HG02852 (cell line): ENCODE data around the gene RASSF5.
A peak's percentile ranks its signal among the peaks of the same experiment; 100 is the strongest.

ENCODE experiments used
- ATAC-seq: cut with Tn5 transposase; IDR thresholded peaks from one replicate; pipeline ENCODE4 v1.9.1; 2021; ENCODE audit warnings: mild to moderate bottlenecking, moderate library complexity; ENCODE audit not compliant: unreplicated experiment

The RASSF5 gene

DNA sequence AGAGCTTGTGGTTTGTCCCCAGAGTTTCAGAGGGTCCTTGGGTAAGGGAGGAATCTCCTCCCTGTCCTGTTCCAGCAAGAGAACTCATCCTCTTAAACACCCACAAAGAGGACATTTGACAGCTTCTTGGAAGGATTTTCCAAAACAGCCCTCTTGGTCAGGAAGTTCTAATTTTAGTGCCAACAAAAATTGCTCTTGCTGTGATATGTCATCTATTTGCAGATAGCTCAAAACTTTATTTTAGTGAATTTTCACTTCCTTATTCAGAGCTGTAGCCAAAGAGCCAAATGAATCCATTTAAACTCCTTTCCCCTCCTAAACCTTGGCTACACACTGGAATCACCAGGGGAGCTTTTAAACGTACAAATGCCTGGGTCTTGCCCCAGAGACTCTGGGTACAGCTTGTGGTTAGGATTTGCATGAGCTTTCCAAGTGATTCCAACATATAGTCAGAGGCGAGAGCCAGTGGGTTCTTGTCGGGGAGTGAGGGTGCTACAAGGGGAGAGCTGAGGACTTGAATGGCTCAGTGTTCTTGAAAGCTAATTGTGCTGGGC, 11.8 kb upstream of the RASSF5 start:
- ATAC-seq = peak; percentile 17

DNA sequence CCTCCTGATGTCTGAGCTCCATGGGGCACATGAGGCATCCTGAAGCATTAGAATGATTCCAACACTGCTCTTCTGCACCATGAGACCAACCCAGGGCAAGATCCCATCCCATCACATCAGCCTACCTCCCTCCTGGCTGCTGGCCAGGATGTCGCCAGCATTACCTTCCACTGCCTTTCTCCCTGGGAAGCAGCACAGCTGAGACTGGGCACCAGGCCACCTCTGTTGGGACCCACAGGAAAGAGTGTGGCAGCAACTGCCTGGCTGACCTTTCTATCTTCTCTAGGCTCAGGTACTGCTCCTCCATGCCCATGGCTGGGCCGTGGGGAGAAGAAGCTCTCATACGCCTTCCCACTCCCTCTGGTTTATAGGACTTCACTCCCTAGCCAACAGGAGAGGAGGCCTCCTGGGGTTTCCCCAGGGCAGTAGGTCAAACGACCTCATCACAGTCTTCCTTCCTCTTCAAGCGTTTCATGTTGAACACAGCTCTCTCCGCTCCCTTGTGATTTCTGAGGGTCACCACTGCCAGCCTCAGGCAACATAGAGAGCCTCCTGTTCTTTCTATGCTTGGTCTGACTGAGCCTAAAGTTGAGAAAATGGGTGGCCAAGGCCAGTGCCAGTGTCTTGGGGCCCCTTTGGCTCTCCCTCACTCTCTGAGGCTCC, 11.1 kb upstream of the RASSF5 start:
- ATAC-seq = peak; percentile 53

DNA sequence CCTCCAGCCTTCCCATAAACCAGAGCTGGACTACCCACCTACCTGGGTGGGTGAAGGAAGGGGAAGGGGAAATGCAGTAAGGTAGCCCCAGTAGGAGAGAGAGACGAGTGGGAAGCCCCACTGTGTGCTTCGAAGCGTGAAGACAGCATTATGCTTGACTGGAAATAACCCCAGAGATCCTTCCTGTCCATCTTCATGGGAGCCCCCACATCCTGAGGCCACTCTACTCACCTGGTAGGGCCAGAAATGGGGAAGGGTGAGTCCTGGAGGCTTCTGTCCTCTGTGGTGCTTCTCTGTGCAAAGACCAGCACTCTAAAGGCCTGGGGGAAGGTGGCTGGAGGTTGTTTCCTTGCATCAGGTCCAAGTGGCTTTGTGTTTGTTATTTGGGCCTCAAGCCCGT, 10.0 kb upstream of the RASSF5 start:
- ATAC-seq = no peak

DNA sequence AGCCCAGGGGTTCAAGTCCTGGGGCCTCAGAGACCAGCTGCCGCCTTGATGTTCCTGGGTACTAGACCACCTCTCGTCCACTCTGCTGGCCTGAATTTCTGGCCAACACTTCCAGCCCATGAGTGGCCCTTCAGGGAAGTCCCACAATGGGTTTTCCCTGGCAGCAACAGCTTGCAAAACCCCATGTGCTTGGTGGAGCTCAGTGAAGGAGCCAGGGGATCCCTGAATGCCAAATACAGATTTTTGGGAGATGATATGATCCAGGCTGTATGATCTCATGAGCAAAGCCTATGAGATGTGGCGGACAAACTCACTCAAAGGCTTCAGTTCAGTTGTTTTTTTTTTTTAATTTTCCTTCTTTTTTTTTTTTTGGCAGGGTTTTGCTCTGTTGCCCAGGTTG, 9.6 kb upstream of the RASSF5 start:
- no peak for ATAC-seq

DNA sequence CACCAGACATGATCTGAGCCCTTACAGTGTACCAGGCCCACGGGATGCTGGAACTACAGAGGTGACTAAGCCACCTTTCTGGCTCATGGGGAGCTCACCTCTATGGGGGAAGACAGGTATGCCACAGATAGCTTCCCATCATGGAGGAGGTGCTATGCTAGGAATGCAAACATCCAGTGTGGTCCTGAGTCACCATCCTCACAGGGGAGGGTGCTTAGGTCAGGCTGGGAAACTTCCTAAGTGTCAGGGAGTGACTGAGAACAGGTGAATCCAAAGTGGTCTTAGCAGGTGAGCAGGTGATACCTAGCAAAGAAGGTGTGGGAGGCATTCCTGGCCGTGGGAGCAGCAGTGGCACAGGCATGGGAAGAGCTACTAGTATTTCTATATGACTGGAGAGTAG, 8.6 kb upstream of the RASSF5 start:
- ATAC-seq = no peak

DNA sequence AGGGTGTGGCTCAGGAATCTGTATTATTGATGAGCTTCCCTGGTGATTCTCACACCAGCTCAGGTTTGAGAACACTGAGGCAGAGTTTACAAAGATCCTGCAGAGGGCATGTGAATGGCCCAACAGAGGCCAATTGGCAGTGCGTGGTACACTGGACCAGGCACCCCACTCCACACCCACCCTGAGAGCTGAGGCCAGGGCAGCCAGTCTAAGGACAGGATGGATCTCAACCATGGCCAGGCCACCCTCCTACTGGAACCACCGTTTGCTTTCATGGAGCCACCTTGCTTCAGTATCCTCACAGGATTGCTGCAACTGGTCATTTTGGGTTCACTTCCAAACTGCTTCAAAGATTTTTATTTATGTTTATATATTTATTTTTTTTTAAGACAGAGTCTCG, 7.3 kb upstream of the RASSF5 start:
- ATAC-seq = no peak

DNA sequence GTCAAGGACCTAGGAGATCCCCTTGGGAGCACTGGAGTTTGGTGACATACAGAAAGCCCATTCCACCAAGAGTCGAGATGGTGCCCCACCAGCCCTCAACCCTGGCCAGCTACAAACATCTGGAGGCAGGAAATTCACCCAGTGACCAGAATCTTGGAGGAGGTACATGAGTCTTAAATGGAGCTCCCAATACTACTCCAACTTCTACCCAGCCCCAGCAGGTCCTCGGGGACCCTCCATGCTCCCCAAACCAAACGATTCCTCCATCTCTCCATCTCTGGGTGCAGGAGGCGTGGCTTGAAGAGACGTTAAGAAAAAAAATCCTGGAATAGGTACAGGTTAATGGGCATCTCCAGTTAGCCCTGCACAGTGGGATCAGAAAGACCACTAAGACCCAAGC, 5.5 kb upstream of the RASSF5 start:
- no peak for ATAC-seq

DNA sequence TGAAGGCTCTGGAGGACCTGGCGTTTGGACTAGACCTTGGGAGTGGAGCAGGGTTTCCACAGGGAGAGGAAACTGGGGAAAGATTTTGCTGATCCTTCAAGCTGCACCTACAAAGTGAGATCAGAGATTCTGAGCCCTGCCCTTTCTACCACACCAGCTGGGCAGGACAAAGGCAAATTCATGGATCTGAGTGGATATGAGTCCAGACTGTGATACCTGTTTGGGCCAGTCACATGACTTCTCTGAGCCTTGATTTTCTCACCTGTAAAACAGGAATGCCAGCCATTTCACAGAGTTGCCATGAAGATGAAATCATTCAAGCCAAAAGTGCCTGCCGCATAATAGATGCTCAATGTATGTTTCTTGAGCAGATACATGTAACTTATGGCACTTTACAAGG, 4.9 kb upstream of the RASSF5 start:
- no peak for ATAC-seq

DNA sequence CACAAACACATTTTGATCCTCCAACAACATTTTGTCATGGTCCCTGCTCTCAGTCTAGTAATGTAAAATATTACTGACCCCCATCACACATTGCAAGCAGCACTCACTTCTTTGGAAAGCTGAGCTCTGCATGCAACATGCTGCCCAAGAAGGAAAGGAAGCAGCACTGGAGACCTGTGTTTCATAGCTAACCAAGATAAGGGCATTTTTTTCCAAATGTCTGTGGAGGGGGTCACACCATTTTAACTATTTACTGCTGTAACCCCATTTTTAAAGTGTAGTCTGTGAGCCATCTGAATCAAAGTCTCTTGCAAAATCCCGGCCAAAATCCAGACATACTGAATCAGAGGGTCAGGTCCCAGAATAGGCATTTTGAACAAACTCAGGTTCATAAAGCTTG, 4.5 kb upstream of the RASSF5 start:
- no peak for ATAC-seq

DNA sequence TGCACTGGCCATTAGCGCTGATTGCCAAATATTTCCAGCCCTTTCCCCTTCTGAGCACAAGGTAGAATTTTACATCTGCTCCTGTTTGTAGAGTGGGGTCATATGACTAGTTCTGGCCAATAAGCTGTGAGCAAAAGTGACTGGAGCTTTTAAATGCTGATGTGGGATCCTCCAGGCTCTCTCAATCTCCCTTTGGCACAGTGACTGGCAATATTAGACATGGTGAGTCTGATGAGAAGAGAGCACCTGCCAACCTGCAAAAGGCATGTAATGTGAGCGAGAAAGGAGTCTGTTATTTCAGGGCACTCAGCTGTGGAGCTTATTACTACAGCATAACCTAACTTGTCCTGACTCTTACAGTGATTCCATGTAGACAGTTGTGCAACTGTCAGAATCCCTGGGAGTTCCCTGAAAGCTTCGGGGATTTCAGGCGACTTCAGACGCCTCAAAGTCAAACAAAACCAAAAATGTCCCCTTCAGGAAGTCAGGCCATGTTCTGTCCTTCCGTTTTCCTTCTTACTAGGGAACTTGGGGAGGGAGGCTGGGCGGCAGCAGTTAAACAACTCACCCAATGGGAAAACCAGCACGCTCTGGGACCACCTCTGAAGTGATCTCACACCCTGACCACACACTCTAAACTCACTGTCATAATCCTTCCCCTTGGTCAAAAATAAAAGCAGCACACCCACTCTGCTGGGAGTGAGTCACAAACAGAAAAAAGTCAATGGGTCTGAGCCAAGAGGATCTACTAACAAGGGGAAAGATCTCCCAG, 3.6 kb upstream of the RASSF5 start:
- peak; percentile 68 for ATAC-seq

DNA sequence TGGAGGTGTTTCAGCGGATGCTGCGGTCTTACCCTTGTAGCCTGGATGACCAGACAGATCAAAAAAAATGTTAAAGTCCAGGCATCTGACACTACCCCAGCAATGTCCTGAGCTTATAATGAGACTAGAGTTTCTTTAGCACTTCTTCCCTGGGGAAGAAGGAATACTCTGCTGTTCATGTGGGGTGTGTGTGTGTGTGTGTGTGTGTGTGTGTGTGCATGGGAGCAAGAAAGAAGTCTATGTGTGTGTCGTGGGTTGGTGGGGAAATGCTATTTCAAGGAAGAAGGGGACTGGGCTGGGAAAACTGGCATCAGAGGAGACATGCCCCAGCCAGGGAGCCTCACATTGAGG, 3.0 kb upstream of the RASSF5 start:
- ATAC-seq = no peak

DNA sequence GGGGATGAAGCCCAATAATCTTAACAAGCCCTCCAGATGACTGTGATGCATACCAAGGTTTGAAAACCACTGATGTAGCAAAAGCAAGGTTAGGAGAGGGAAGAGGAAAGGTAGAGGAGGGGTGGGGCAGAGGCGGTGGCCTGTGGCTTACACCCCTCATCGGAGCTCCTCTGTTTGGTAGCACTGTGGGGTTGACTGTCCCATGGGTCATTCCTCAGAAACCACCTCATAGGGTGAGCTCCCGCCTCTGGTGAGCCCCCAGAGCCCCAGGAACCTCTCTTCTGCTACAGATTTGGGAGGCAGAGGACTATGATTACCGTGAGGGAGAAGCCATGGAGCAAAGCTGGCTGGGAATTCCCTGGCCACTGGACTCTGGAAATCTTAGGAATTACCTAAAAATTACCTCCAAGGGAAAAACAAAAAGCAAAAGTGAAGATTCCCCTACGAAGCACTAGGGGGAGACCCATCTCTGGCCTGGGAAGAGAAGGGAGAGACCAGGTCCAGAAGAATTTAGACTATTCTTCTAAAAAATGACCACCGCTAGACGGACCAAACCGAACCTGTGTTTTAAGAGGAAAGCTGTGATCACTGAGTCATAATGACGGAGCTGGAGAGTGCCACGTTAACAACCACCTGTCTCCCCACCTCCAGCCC, 1.5 kb upstream of the RASSF5 start:
- no peak for ATAC-seq

DNA sequence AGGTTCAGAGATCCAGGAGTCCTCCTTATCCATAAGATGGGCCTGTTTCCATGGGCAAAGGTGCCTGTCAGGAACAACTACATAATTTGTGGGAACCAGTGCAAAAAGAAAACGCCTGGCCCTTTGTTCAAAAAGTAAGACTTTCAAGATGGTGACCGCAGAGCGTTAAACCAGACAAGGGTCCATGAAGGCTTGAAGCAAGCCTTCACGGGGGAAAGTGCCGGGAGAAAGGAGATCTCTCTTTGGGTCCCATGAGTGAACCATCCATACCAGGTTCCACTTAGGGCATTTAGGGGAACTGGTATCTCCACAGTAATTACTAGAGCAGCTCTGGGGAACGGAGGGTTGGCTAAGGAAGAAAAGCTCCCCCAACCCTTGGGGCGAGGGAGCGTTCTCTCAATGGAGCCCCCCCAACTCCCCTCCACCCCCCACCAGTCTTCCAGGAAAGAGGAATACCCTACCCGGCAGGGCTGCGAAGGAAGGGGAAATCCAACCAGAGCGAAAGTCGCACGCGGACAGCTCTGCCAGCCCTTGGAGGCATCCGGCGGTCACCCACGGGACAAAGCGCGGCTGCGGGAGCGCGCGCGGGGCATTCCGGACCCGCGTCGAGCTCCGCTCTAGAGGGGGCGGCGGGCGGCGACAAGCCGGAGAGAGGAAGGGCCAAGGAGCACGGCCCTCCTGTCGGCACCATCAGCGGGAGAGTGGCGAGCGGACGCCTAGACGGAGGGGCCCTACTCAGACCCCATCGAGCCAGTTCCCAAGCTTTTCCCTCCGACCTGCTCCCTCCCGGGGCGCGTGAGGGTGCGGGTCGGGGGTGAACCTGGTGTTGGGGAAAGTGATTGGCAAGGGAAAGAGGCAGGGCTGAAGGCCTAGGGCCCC, 687 bp upstream of the RASSF5 start:
- peak; percentile 18 for ATAC-seq

DNA sequence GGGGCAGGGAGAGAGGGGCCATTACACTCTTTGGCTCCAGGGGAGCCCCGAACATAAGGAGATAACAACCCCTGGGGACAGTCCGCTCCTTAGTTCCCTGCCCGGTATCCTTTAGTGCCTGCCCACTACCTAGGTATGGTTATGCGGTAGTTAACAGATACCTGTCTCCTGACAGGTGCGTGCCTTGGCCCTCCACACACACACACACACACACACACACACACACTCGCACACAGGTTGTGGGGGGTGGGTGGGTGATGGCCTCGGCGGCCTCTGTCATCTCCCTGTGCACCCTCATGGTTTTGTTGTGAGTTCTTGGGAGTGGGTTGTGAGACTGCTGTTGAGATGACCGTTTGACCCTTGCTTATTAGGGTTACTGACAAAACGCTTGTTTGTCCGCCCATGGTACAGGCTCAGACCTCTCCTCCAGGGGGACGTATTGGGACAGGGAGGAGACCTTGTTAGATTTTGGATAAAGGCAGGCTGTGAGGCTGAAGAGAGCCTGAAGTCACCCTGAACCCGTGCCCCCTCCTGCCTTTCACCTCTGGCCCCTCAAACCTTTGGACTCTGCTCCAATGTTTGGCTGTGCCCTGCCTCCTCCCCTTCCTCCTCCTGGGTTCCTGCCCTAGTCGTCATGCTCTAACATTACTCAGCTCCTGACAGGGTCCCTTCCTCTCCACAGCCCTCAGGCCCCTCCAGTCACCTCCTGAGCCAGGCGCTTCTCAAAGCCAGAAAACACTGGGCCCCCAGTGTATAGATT, 979 bp downstream of the RASSF5 start:
- ATAC-seq = no peak

DNA sequence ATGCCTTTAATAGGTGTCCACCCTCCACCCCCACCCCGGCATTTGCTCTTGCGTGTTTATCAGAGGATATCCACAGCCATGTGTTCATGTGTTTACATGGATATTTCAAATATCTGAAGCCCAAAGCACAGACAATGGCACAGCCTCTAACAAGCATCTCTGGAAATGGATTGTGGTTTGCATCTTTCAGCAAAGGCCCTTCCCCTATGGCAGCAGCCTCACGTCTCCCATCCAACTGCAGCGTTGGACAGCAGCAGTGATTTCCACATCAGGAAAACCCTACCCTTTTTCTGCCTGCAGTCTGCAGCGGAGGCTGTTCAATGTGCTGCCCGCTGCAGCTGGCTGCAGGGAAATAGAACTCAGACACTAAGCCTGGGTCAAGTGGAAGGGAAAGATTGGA, 1.6 kb downstream of the RASSF5 start:
- no peak for ATAC-seq

DNA sequence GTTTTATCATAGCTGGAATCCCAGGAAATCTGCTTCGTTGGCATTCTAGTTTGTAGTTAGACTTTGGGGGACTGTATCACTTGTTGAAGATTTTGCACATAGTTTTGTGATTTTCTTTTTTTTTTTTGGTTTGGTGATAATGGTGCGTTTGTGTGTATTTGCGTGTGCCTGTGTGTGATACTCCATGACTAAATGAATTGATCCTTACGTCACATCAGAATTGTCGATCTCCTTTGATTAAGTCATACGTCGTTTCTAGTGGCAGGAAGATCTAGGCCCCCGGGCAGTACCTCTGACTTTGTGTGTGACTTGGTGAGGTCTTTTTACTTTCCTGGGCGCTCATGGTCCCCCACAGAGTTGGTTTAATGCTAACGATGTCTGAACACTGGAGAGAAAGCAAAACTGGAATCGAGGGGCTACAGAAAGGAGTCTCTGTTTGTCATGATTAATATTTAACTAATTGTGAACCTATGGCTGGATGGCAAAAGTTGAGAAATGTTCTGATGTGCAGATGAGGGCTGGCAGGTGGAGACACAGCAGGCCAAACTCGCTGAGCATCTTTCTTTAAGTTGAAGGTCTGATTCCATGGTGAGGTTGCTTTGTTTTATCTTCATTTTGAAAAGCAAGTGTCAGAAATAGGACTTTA, 2.4 kb downstream of the RASSF5 start:
- no peak for ATAC-seq

DNA sequence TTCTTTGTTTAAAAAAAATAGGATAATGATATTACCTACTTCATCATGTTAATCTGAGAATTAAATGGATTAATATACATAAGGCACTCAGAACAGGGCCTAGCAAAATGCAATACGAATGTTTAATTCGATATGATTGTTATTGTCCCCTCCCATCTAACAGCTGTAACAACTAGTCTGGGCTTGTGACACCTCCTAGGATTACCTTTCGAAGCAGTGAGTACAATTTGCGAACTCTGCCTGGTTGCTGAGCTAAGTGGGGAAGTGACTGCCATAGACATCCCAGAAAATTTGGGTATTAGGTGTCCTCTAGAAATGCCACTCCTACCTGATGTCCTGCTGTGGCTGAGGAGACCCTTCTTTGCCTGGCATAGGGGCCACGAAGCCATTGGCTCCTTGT, 3.0 kb downstream of the RASSF5 start:
- ATAC-seq = no peak

DNA sequence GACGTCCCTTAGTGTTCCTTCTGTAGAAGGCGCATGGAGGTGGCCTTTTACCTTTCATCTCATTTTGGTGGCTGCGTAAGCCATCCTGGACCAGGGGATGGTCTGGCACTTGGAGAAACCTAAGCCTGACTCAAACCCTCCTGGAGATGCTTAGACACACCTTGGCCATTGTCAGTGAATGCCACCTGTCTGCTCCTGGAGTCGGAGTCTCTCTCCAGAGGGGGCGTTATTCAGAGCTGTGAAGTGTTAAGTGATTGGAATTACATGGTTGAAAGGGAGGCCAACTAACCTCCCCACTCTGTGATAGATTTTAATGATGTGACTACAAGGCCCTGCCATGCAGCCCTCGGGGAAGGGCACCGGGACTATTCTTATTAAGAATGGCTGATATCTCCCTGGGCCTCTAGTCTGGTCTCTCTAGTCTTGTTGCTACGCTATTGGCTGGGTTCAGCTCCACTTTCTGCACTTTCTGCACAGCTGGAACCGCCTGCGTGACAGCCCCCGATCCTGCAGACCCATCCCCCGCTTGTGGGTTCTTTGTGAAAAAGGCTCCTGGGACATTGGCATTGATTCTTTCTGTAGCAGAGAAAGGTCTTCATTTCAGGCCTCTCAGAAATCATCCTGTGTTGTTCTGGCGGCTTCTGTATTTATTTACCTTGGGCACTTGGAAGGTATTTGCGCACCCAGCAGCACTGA, 4.2 kb downstream of the RASSF5 start:
- no peak for ATAC-seq
